Ammon's horn (tissue), 1 donor: ENCODE results near the gene PAX2.

Experiments
- DNase-seq: peaks from one replicate; pipeline ENCODE4 v3.0.0-alpha.2; 2016; ENCODE audit warnings: low spot score

Gene PAX2

GRCh38 chr10:100755821-100756220 lies 10.4 kb downstream of the PAX2 start:
- DNase-seq = no peak

- no peak for DNase-seq
Observed at GRCh38 chr10:100759331-100759730, 13.9 kb downstream of the PAX2 start.

- no peak for DNase-seq
Observed at GRCh38 chr10:100760726-100761125, 15.3 kb downstream of the PAX2 start.

GRCh38 chr10:100761191-100761590 lies 15.8 kb downstream of the PAX2 start:
- DNase-seq = no peak

GRCh38 chr10:100763043-100763747 lies 17.8 kb downstream of the PAX2 start:
- DNase-seq = no peak

GRCh38 chr10:100766693-100767421 lies 21.5 kb downstream of the PAX2 start:
- DNase-seq = no peak

- no peak for DNase-seq
Observed at GRCh38 chr10:100767422-100767775, 22.0 kb downstream of the PAX2 start.

- DNase-seq = no peak
Observed at GRCh38 chr10:100769481-100769880, 24.1 kb downstream of the PAX2 start.

GRCh38 chr10:100773646-100774045 lies 28.3 kb downstream of the PAX2 start:
- DNase-seq = no peak

GRCh38 chr10:100774223-100774622 lies 28.8 kb downstream of the PAX2 start:
- no peak for DNase-seq

GRCh38 chr10:100774876-100775275 lies 29.5 kb downstream of the PAX2 start:
- DNase-seq = no peak

- no peak for DNase-seq
Observed at GRCh38 chr10:100775386-100775785, 30.0 kb downstream of the PAX2 start.

- DNase-seq = no peak
Observed at GRCh38 chr10:100775871-100776270, 30.5 kb downstream of the PAX2 start.

- DNase-seq = no peak
Observed at GRCh38 chr10:100776671-100777070, 31.3 kb downstream of the PAX2 start.

- no peak for DNase-seq
Observed at GRCh38 chr10:100779329-100779728, 33.9 kb downstream of the PAX2 start.

GRCh38 chr10:100780324-100780723 lies 34.9 kb downstream of the PAX2 start:
- no peak for DNase-seq

- no peak for DNase-seq
Observed at GRCh38 chr10:100781145-100781665, 35.8 kb downstream of the PAX2 start.

GRCh38 chr10:100782461-100783244 lies 37.3 kb downstream of the PAX2 start:
- DNase-seq = no peak

GRCh38 chr10:100784126-100784525 lies 38.7 kb downstream of the PAX2 start:
- no peak for DNase-seq

GRCh38 chr10:100786591-100786990 lies 41.2 kb downstream of the PAX2 start:
- DNase-seq = no peak

- no peak for DNase-seq
Observed at GRCh38 chr10:100788002-100788903, 42.9 kb downstream of the PAX2 start.

- DNase-seq = no peak
Observed at GRCh38 chr10:100790761-100791208, 45.4 kb downstream of the PAX2 start.
